Measurements from ENCODE around the gene ADAMTS6. TPM values are rescaled to one million over a fixed set of nuclear protein-coding genes. Genes with fewer than 3 reads are reported as not detected.
A peak's percentile ranks its signal among the peaks of the same experiment; 100 is the strongest.
"Not testable (repeated sequence)": the region's sequence is repeated elsewhere in the genome, so short reads cannot be mapped to it uniquely, and the experiment has no call there.

The ADAMTS6 gene
- total RNA-seq, 1 donor from 2014 or later, result 19.0 TPM

GRCh38 chr5:65468633-65469032 lies 13.1 kb downstream of the ADAMTS6 start:
- DNase-seq (ENCODE audit: low spot score), result no peak

DNA sequence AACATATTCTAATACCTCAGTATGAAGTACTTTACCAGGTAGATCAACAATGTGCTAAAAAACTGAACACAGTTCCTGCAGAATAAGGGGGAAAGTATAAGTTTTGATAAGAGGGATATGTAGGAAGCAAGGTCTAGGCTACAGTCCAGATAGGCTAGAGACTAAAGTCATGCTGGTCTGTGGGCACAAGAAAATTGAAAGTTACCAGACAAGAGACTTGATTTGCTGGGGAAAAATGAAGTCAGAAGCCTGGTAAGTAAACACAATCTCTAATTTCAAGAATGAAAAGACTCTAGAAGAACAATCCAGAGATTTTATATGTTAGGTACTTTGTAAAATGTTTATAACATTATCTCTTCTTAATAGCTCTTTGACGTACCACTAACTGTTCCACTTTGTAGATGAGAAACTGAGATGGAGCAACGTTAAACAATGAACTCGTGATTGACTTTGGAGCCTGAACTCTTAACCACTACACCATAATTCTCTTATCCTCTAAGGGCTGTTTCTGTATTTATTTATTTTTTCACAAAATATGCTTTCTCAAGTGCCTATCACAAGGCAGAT lies 19.5 kb downstream of the ADAMTS6 start:
- no peak for DNase-seq (ENCODE audit: low spot score)

DNA sequence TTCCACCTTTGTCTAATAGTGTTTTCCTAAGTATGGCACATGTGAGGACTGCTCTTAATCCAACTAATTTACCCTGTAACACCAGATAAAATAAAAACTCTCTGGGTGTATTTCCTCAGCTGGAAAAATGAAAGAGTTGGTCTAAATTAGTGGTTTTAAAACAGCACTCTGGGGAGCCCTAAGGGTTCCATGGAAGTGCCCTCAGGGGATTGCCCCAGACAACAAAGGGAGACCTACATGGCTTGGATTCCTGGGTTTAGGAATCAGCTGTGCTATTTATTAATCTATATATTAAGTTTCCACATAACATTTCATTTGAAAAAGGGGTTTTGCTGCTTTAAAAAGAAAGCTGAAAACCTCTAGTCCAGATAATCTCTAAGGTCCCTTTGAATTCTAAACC lies 20.2 kb downstream of the ADAMTS6 start:
- DNase-seq (ENCODE audit: low spot score), result no peak

- DNase-seq (ENCODE audit: low spot score), result no peak
Measured at GRCh38 chr5:65459995-65460394, 21.7 kb downstream of the ADAMTS6 start.

- DNase-seq (ENCODE audit: low spot score), result no peak
Measured at GRCh38 chr5:65455064-65455463, 26.7 kb downstream of the ADAMTS6 start.

- DNase-seq (ENCODE audit: low spot score), result no peak
Measured at GRCh38 chr5:65451436-65451835, 30.3 kb downstream of the ADAMTS6 start.

- no peak for DNase-seq (ENCODE audit: low spot score)
Measured at GRCh38 chr5:65446682-65447081, 35.0 kb downstream of the ADAMTS6 start.

GRCh38 chr5:65441800-65442199 lies 39.9 kb downstream of the ADAMTS6 start:
- no peak for DNase-seq (ENCODE audit: low spot score)

- no peak for DNase-seq (ENCODE audit: low spot score)
Measured at GRCh38 chr5:65440456-65440855, 41.3 kb downstream of the ADAMTS6 start.

GRCh38 chr5:65434122-65434521 lies 47.6 kb downstream of the ADAMTS6 start:
- no peak for DNase-seq (ENCODE audit: low spot score)

DNA sequence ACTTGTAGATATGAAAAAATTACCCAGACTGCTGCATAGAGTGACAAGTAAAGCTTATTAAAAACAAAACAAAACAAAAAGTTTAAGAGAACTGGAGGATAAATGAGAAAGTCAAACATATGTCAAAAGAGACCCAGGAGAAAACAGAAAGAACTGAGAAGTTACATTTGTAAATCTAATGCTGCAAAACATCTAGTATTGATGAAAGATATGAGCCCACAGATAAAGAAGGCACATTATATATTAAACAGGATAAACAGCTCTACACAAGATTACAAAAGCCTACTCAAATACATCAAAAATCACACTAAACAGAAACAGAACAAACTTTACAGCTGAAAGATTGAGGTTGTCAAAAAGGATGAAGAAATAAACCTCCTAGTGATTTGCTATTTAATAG lies 55.1 kb downstream of the ADAMTS6 start:
- no peak for DNase-seq (ENCODE audit: low spot score)

- no peak for DNase-seq (ENCODE audit: low spot score)
Measured at GRCh38 chr5:65423623-65424022, 58.1 kb downstream of the ADAMTS6 start.

GRCh38 chr5:65418661-65419060 lies 63.1 kb downstream of the ADAMTS6 start:
- no peak for DNase-seq (ENCODE audit: low spot score)

- DNase-seq (ENCODE audit: low spot score), result no peak
Measured at GRCh38 chr5:65413822-65414221, 67.9 kb downstream of the ADAMTS6 start.

DNA sequence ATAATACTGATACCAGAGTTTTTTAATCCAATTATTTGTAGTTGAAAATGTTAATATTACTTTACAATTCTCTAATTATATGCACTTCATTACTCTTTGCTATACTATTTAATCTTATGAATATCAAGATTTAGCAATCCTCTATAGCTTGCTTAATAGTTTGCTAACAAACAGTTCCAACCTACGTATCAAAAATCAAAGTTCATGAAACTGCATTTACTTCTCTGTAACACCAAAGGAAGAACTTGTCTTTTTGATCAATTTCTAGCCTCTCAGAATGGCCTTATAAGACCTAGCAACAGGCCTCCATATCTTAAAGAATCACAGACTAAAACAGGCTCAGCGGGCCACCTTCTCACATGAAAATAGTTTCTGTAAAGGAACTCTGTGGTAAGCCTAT lies 68.9 kb downstream of the ADAMTS6 start:
- DNase-seq (ENCODE audit: low spot score), result no peak

GRCh38 chr5:65411356-65411755 lies 70.4 kb downstream of the ADAMTS6 start:
- DNase-seq (ENCODE audit: low spot score), result no peak

GRCh38 chr5:65395526-65396155 lies 86.1 kb downstream of the ADAMTS6 start:
- DNase-seq (ENCODE audit: low spot score), result no peak

DNA sequence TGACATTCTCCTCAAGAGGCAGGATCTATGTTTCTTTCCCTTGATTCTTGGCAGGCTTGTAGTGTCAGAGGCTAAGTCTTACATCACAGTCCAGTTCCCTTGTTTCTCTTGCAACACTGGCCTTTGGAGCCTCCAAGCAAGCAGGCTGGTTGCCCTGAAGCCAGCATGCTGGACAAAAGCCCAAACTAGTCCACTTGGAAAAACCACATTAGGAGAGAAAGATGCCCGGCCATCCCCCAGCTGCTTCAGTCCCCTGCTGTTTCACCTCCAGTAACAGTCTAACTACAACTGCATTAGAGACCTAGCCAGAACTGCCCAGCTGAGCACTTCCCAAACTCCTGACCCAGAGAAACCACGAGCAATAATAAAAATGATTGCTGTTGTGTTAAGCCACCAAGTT lies 87.6 kb downstream of the ADAMTS6 start:
- peak; percentile 37 for DNase-seq (ENCODE audit: low spot score)

GRCh38 chr5:65391591-65391990 lies 90.1 kb downstream of the ADAMTS6 start:
- DNase-seq (ENCODE audit: low spot score), result no peak

- no peak for DNase-seq (ENCODE audit: low spot score)
Measured at GRCh38 chr5:65390208-65390607, 91.5 kb downstream of the ADAMTS6 start.

- DNase-seq (ENCODE audit: low spot score), result no peak
Measured at GRCh38 chr5:65383859-65384258, 97.9 kb downstream of the ADAMTS6 start.

DNA sequence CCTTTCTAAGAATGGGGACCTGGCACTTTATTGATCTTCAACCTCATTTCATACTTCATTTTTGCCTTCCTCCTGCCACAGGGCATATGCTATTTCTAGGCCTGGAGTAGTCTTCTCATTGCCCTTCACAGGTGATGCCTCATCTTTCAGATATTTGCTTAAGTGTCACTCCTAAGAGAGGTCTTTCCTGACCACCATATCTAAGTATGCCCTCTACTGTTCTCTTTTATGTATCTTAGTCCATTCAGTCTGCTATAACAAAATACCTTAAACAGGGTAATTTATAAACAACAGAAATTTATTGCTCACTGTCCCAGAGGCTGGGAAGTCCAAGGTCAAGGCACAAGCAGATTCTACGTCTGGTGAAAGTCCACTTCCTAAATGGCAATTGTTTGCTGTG lies 99.1 kb downstream of the ADAMTS6 start:
- DNase-seq (ENCODE audit: low spot score), result no peak

- DNase-seq (ENCODE audit: low spot score), result not testable (repeated sequence)
Measured at GRCh38 chr5:65370505-65370904, 111.2 kb downstream of the ADAMTS6 start.

DNA sequence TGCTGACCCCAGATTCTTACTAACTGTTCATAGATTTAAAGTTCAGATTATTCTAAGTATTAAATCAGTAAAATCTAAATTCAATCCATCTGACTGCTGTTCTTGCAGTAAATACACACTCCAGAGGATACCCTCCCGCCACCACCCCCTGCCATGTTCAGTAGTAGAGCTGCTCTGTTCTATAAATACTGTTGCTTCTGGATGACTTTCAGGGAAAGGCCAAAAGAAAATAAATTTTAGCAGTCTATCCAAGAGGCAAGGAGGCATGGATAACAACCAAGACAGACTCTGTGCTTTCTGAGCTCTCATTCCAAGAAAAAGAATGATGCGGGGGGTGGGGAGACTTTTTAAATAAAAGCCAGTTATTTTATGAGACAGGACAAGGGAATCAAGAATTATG lies 115.1 kb downstream of the ADAMTS6 start:
- no peak for DNase-seq (ENCODE audit: low spot score)
